DOHH2 (cell line): Measurements from ENCODE around the gene UNC80.

ENCODE experiments used
- H3F3A ChIP-seq: fragments of 200-600 bp; sonication (generic), shearing (Covaris generic); 2 replicates; pipeline ENCODE4 v1.6.0; 2016; ENCODE audit warnings: antibody characterized with exemption, mild to moderate bottlenecking; ENCODE audit not compliant: control insufficient read depth, insufficient read depth
- H3K27ac ChIP-seq: fragments of 200-600 bp; sonication (generic); 2 replicates; pipeline ENCODE4 v1.5.1; 2014; ENCODE audit warnings: low read depth, mild to moderate bottlenecking, low read length, moderate library complexity
- H3K27me3 ChIP-seq: fragments of 200-600 bp; sonication (generic); 2 replicates; pipeline ENCODE4 v1.6.1; 2014; ENCODE audit warnings: mild to moderate bottlenecking, low read length, mixed read lengths; ENCODE audit not compliant: control insufficient read depth
- H3K36me3 ChIP-seq: fragments of 200-600 bp; sonication (generic); 2 replicates; pipeline ENCODE4 v1.6.1; 2014; ENCODE audit warnings: mild to moderate bottlenecking, low read length, moderate library complexity, mixed read lengths; ENCODE audit not compliant: control insufficient read depth
- H3K4me1 ChIP-seq: fragments of 200-600 bp; sonication (generic); 2 replicates; pipeline ENCODE4 v1.6.1; 2014; ENCODE audit warnings: mild to moderate bottlenecking, low read length, mixed read lengths; ENCODE audit not compliant: control insufficient read depth
- H3K4me2 ChIP-seq: fragments of 200-600 bp; sonication (generic); 2 replicates; pipeline ENCODE4 v1.6.0; 2014; ENCODE audit warnings: mild to moderate bottlenecking, low read length, moderate library complexity
- H3K4me3 ChIP-seq: fragments of 200-600 bp; sonication (generic); 2 replicates; pipeline ENCODE4 v1.5.1; 2014; ENCODE audit warnings: mild to moderate bottlenecking, low read length, mixed read lengths
- H3K79me2 ChIP-seq: fragments of 200-600 bp; sonication (generic); 2 replicates; pipeline ENCODE4 v1.6.1; 2014; ENCODE audit warnings: mild to moderate bottlenecking, low read length, mixed read lengths; ENCODE audit not compliant: control insufficient read depth
- H3K9me2 ChIP-seq: fragments of 200-600 bp; sonication (generic); replicated peaks from 2 replicates; pipeline ENCODE4 v1.6.1; 2014; ENCODE audit warnings: mild to moderate bottlenecking, low read length, mixed read lengths; ENCODE audit not compliant: control insufficient read depth
- H3K9me3 ChIP-seq: fragments of 200-600 bp; sonication (generic); 2 replicates; pipeline ENCODE4 v1.6.1; 2014; ENCODE audit warnings: antibody characterized with exemption, low read length, mixed read lengths; ENCODE audit not compliant: control insufficient read depth, insufficient read depth
- H4K20me1 ChIP-seq: fragments of 200-600 bp; sonication (generic); 2 replicates; pipeline ENCODE4 v1.6.0; 2014; ENCODE audit warnings: low read depth, mild to moderate bottlenecking, antibody characterized with exemption, low read length, moderate library complexity; ENCODE audit not compliant: control insufficient read depth, insufficient read depth
- EZH2phosphoT487 ChIP-seq: fragments of 200-600 bp; sonication (generic); IDR thresholded peaks from 2 replicates; pipeline ENCODE4 v1.6.1; 2017; ENCODE audit warnings: borderline replicate concordance, mild to moderate bottlenecking, antibody characterized with exemption, low read length, moderate library complexity, mixed read lengths
- TF ChIP-seq, protein P1 (sequence below): fragments of 200-600 bp; sonication (generic); IDR thresholded peaks from one replicate; pipeline ENCODE4 v1.5.1; 2014; ENCODE audit warnings: antibody characterized with exemption, mild to moderate bottlenecking, low read depth, low read length; ENCODE audit not compliant: poor library complexity, severe bottlenecking

Gene UNC80

DNA sequence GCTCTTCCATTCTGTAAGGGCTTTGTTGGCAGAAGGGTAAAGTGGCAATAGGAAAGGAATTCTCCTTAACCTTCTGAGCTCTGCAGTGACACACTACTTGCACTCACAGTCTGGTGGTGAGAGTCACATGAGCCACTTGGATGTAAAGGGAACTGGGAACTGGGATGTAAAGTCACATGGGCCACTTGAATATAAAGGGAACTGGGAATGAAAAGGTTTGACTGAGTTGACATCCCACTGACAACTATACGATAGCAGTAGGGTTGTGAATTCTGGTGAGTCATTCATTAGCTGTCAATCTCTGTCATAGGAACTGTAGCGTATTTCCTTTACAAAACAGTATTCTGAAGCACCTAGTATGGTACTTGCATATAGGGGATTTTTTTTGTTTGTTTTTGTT, 236.3 kb downstream of the UNC80 start:
- H3F3A ChIP-seq, result no peaks in the 10 kb centered on the region
- peaks cover 24% of the 10 kb centered on the region for H3K4me1 ChIP-seq
- peaks cover 100% of the 10 kb centered on the region for H3K79me2 ChIP-seq
- no peaks in the 10 kb centered on the region for H3K9me3 ChIP-seq
- H4K20me1 ChIP-seq, result peaks cover 7% of the 10 kb centered on the region; the same call in 1 of the 2 replicates
- TF ChIP-seq, protein P1, sequence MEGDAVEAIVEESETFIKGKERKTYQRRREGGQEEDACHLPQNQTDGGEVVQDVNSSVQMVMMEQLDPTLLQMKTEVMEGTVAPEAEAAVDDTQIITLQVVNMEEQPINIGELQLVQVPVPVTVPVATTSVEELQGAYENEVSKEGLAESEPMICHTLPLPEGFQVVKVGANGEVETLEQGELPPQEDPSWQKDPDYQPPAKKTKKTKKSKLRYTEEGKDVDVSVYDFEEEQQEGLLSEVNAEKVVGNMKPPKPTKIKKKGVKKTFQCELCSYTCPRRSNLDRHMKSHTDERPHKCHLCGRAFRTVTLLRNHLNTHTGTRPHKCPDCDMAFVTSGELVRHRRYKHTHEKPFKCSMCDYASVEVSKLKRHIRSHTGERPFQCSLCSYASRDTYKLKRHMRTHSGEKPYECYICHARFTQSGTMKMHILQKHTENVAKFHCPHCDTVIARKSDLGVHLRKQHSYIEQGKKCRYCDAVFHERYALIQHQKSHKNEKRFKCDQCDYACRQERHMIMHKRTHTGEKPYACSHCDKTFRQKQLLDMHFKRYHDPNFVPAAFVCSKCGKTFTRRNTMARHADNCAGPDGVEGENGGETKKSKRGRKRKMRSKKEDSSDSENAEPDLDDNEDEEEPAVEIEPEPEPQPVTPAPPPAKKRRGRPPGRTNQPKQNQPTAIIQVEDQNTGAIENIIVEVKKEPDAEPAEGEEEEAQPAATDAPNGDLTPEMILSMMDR, result no peak
- no peak for TF ChIP-seq EZH2phosphoT487
- peaks cover 85% of the 10 kb centered on the region for H3K36me3 ChIP-seq
- no peak overlapping the region for H3K27ac ChIP-seq
- no peaks in the 10 kb centered on the region for H3K9me2 ChIP-seq
- H3K4me3 ChIP-seq, result no peak overlapping the region
- H3K4me2 ChIP-seq, result no peak overlapping the region
- H3K27me3 ChIP-seq, result no peaks in the 10 kb centered on the region

DNA sequence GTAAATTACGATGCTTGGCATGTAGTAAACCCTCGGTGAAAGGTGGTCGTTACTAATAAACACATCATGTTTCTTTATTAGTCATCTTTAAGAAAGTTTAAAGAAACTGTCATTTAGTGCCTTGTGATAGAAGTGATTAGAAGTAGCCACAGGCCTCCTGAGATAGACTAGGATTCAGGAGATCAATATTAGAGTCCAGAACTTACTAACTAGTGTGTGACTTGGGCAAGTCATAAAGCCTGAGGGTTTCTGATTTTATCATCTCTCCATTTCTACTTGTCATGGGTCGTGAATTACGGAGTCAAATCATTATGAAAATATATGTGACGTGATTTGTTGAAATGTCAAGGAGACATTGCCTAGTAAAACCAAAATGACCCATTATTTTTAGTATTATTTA, 237.5 kb downstream of the UNC80 start:
- Histone ChIP-seq H3K9me2 (no peaks in the 10 kb centered on the region), H4K20me1 (peaks cover 6% of the 10 kb centered on the region; the same call in 1 of the 2 replicates), H3K27me3 (no peaks in the 10 kb centered on the region), H3K4me1 (peaks cover 16% of the 10 kb centered on the region), H3K79me2 (peaks cover 98% of the 10 kb centered on the region), H3K4me2 (no peak overlapping the region), H3K36me3 (peaks cover 86% of the 10 kb centered on the region), H3K9me3 (no peaks in the 10 kb centered on the region), H3F3A (no peaks in the 10 kb centered on the region), H3K27ac (no peak overlapping the region), H3K4me3 (no peak overlapping the region)
- TF ChIP-seq, protein P1, result no peak
- no peak for TF ChIP-seq EZH2phosphoT487

DNA sequence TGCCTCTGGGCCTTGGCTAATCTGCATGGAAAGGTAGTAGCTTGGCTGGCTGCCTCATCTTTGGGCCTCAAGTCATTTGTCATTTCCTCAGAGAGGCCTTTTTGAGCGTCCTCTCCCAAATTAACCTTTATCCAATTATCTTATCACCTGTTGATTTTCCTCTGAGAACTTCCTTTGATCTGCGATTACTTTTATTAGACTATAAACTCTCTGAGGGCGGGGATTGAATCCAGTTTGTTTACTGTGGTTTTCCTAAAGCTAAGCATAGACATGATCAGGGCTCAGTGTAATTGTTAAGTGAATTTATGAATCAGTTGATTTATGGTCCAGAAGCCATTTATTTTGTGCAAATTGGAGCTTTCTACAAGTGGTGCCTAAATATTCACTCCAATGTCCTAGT, 238.3 kb downstream of the UNC80 start:
- H4K20me1 ChIP-seq, result no peaks in the 10 kb centered on the region

More for the DNA sequence above, 238.3 kb downstream of the UNC80 start:
- Histone ChIP-seq H3K9me2 (no peaks in the 10 kb centered on the region), H3K4me2 (no peak overlapping the region), H3K9me3 (no peaks in the 10 kb centered on the region), H3K36me3 (peaks cover 85% of the 10 kb centered on the region), H3K79me2 (peaks cover 93% of the 10 kb centered on the region), H3K4me3 (no peak overlapping the region), H3K27me3 (no peaks in the 10 kb centered on the region), H3F3A (no peaks in the 10 kb centered on the region), H3K4me1 (peaks cover 9% of the 10 kb centered on the region), H3K27ac (no peak overlapping the region)
- TF ChIP-seq, protein P1, result no peak
- no peak for TF ChIP-seq EZH2phosphoT487
